GM19467 (cell line): ENCODE measurements around the gene PTPRT.

Experiments
- ATAC-seq: cut with Tn5 transposase; IDR thresholded peaks from one replicate; pipeline ENCODE4 v1.9.1; 2021; ENCODE audit warnings: mild to moderate bottlenecking, moderate library complexity; ENCODE audit not compliant: unreplicated experiment

The PTPRT gene

DNA sequence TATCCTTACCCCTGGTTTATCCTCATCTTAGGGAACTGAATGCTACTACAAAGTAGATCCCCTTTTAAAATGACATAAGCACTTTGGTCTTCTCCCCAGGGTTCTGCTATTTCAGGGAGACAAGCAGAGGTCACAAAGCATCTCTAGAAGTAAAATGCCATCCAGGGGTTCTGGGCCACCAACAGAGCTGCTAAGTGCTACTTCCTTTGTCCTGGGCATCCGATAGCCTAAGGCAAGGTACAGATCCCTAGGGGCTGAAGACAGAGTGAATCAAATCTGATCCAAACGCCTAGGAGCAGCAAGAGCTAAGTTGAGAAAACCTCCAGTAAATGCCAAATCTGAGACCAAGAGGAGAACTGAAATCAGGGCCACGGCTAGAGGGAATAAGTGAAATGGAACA is 161.2 kb downstream of the PTPRT start:
- ATAC-seq: no peak

GRCh38 chr20:43023836-43024235 is 165.9 kb downstream of the PTPRT start:
- ATAC-seq: no peak

DNA sequence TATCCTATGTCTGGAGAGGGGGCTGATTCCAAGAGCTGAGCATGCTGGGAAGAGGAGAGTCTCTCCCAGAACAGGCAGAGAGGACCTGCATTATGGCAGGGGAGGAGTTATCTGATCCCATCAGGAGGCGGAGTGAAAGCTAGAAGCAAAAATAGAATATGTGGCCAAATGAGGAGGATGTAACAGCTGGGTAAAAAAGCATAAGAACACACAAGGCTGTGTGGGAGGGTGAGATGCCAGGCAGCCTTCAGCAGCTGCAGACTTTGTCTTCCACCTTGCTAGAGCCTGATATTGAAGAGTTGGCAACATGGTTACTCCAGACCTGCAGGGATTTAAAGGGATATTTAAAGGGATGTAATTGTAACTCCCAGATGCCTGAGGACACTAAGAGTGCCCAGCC is 167.1 kb downstream of the PTPRT start:
- ATAC-seq: no peak

- ATAC-seq: no peak
Measured at GRCh38 chr20:43022081-43022480, 167.6 kb downstream of the PTPRT start.

DNA sequence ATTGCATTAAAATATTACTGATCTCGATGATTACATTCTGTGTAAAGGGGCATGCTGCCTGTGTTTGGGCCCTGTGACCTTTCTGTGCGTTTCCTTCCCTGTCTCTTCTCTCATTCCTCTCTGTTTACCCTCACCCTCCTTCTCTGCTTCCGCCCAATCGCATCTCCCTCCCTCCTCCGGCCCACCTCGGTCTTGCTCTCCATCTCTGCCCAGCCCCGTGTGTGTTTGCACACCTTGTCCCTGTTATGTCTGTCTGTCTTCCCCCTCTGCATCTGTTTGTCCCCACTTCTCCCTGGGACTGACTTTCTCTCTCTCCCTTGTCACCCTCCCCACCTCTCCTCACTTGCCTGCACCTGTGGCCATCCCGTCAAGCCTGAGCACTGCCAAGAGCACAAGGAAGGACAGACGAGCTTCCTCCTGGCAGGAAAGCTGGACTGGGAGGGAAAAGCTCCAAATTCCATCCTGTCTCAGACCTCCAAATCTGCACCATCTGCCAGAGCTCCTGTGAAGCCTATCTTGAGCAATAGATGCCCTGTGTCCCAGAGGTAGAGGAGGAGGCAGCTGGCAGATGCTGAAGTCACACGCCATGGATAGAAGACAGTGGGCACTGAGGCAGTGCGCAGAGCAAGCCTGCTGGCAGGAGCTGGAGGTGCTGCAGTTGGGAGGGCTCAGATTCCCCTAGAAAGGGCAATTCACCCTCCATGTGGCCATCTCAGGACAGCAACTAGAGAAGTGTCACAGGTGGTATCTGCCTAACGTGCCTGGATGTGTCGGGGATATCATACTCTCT is 172.3 kb downstream of the PTPRT start:
- ATAC-seq: no peak

DNA sequence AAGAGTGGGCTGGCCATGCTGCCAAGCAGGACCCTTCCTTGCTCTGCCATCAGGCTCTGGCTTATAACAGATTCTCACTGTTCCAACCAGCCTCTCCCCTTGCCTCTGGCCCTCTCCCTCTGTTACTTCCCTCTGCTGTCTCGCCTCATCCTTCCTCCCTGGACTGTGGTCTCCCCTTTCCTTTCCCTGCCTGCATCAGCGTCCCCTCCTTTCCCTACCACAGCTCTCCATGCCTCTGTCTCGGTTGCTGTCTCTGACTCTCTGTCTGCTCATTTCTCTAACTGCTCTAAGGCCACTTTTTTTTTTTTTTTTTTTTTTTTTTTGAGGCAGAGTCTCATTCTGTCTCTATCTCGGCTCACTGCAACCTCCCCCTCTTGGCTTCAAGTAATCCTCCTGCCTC is 173.4 kb downstream of the PTPRT start:
- ATAC-seq: no peak

GRCh38 chr20:43015566-43015965 is 174.1 kb downstream of the PTPRT start:
- no peak for ATAC-seq

DNA sequence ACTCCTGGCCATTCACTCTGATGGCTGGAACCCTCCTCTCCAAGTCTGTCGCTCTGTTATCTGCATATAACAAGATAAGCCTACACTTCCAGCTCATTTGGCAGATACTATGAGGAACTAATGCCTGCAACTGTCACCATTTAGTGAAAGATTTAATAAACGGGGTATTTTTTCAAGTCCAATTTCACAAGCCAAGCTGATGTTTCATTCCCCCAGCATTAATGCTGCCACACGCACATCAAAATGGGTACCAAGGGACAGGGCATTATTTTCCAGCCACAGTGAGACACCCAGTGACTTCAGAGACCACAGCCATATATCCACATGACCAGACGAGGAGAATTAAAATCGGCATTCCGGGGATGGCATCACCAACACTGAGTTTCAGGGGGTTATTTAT is 175.5 kb downstream of the PTPRT start:
- ATAC-seq: no peak

GRCh38 chr20:43011491-43011890 is 178.2 kb downstream of the PTPRT start:
- no peak for ATAC-seq

DNA sequence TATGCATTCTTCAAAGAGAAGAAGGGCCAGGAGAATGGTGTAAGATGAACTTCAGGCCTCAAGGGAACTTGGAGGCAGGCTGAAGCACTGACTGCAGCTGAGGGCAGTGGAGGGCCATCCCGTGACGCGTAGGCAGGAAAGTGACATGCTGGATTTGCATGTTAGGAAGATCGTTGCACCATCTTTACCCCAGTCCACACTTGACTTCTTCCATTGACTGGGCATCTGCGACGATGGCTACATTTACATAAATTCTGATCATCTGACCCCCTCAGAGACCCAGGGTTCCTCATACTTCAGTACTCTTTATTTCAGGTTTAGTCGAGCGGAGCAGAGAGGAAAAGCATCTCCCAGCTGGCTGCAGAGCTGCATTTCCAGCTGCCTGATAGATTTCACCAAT is 180.2 kb downstream of the PTPRT start:
- ATAC-seq: no peak

GRCh38 chr20:43007525-43007924 is 182.2 kb downstream of the PTPRT start:
- no peak for ATAC-seq

- ATAC-seq: no peak
Measured at GRCh38 chr20:43006651-43007375, 182.9 kb downstream of the PTPRT start.

DNA sequence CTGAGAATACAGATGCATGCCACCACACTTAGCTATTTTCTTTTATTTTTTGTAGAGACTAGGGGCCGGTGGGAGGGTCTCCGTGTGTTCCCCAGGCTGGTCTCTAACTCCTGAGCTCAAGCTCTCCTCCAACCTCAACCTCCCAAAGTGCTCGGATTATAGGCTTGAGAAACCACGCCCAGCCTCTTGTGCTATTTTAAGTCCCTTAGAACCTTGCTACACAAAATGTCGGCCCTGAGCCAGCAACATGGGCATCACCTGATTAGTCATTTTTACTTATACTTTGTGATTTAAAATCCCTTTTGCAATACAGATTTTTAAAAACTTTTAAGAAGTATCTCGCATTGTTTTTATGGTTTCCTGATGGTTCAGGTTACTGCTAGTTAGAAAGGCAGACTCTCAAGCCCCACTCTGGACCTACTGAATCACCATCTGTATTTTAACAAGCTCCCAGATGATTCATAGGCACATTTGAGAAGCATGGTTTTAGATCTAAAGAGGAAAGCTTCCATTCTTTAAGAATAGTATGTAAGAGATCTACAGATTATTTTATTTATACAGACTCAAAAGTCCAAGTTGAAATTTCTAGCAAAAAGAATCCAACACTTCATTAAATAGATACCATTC is 186.3 kb downstream of the PTPRT start:
- no peak for ATAC-seq

DNA sequence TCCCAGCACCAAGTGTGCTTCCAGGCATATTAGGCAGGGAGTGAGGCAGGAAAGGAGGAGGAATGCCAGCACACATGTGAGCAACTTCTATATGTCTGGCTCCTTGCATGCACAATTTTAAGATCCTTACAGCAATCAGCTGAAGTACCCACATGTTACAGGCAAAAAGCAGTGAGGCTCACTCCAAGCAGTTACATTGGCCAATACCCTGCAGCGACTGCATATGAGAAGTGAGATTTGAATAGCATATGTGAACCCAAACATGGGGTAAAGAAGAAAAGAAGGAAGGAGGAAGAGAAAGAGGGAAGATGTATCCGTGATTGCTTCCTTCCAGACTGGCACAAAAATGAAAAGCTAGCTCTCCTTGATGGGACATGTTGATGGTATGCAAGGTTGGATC is 193.6 kb downstream of the PTPRT start:
- ATAC-seq: no peak

DNA sequence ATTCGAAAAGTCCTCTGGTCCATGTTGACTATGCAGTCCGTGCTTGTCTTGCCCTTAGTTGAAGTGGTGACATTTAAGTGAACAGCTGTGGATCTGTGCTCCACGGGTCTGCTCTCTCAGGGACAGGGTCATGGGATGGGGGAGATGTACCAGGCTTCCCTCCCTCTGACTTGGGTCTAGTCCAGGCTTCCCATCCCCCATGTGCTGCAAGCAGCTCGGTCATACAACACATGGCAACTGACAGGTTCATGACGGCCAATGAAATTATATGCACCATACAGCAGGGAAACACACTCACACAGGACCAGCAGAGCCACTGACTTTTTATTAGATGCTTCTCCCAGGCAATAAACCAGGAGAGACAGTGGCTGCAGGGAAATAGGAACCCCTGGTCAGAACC is 201.4 kb downstream of the PTPRT start:
- ATAC-seq: no peak

GRCh38 chr20:42987376-42988114 is 202.2 kb downstream of the PTPRT start:
- ATAC-seq: no peak

DNA sequence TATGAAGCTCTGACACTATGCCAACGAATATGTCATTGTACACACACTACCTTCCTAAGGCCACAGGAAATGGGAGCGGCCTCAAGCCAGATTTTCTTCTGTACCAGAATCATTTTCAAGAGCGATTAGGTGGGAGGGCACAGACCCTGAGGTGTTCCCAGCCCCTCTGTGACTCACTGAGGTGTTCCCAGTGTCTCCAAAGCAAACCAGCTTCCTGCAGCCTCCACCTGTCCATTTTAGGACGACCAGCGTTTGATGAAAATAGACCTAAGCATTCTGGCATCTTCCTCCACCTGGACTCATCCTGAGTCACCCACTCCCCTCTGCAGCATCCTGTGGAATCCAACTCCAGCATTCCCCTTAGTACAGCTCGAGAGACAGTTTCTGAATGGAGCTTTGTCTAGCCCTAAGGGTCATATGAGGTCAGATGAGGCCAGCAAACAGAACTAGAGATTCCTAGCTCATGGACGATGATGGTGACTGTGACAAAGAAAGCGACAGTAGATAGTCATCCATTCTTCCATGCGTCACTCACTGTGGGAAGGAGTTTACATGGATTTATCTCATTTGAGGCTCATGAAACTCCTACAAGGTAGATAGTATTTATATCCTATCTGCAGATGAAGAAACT is 203.4 kb downstream of the PTPRT start:
- no peak for ATAC-seq

- no peak for ATAC-seq
Measured at GRCh38 chr20:42985628-42986027, 204.1 kb downstream of the PTPRT start.

- ATAC-seq: no peak
Measured at GRCh38 chr20:42982218-42982617, 207.5 kb downstream of the PTPRT start.

- no peak for ATAC-seq
Measured at GRCh38 chr20:42981253-42981652, 208.5 kb downstream of the PTPRT start.

DNA sequence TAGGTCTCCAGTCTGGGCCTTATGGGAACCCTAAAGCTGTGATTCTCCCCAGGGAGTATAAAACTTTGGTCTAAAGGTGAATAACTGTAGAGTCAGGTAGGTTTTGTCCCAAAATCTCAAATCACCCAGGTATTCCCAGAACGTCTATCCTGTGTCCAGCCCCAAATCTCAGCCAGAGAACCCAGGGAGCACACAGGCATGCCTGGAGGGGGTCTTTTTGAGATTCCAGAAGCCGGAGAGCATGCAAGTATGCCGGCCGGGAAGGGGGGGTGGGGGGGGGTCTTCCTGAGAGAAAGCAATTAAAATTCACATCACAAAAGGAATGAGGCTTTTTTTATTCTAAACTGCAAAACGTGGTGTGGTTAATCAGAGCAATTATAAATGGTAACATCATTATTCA is 210.0 kb downstream of the PTPRT start:
- no peak for ATAC-seq
